SH-SY5Y (cell line): ENCODE measurements around the gene MOB1B.

ENCODE experiments used
- GATA2 ChIP-seq: IDR thresholded peaks from 2 replicates; pipeline ENCODE4 v1.6.1; 2011; ENCODE audit warnings: mild to moderate bottlenecking, low read depth, low read length
- GATA3 ChIP-seq: IDR thresholded peaks from 2 replicates; pipeline ENCODE4 v1.6.1; 2011; ENCODE audit warnings: low read depth, mild to moderate bottlenecking, low read length, moderate library complexity

DNA sequence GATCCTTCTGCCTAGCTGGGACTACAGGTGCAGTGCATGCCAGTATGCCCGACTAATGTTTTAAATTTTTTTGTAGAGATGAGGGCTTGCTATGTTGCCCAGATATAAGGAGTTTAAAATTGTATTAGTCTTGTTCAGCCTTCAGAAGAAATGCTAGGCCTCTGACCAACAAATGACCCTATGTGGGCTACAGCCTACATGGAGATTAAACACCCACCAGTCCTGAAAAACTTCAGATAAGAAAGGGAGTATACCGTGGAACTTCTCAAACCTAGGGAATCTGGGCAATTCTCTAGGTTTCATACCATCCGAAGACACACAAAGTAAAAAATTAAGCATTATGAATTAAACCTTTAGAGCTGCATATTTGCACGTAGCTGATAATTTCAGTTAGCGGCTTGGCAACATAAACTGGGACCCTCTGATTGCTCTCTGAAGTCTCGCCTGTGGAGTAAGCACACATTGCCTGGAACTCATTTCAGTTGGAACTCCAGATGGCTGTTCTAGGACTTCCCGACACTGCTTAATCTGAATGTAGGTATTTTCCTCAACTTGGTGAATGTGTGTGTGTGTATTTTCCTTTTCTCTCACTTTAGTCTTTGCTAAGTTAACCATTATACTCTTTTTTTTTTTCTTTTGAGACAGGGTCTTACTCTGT, 33.0 kb downstream of the MOB1B start:
- TF ChIP-seq GATA2 (no peak), GATA3 (no peak)
